OCI-LY7 (cell line): Measurements from ENCODE around the gene MAB21L3.

Experiments used
- CTCF ChIP-seq: fragments of 200-600 bp; sonication (generic); conservative IDR thresholded peaks from 2 replicates; pipeline ENCODE4 v1.5.1; 2014; ENCODE audit warnings: mild to moderate bottlenecking, antibody characterized with exemption, low read length, moderate library complexity, mixed read lengths
- EZH2phosphoT487 ChIP-seq: fragments of 200-600 bp; sonication (generic); IDR thresholded peaks from 2 replicates; pipeline ENCODE4 v1.6.1; 2018; ENCODE audit warnings: low read depth, borderline replicate concordance, mild to moderate bottlenecking, mixed run types, antibody characterized with exemption, low read length, moderate library complexity, mixed read lengths

- TF ChIP-seq CTCF (no peak), EZH2phosphoT487 (no peak)
These were observed 32.4 kb upstream of the MAB21L3 start for GRCh38 chr1:116078699-116079223.
